ENCODE results near the gene MYO7A.

GRCh38 chr11:77206264-77207018 is 78.4 kb downstream of the MYO7A start:
- TF ChIP-seq, protein P1, sequence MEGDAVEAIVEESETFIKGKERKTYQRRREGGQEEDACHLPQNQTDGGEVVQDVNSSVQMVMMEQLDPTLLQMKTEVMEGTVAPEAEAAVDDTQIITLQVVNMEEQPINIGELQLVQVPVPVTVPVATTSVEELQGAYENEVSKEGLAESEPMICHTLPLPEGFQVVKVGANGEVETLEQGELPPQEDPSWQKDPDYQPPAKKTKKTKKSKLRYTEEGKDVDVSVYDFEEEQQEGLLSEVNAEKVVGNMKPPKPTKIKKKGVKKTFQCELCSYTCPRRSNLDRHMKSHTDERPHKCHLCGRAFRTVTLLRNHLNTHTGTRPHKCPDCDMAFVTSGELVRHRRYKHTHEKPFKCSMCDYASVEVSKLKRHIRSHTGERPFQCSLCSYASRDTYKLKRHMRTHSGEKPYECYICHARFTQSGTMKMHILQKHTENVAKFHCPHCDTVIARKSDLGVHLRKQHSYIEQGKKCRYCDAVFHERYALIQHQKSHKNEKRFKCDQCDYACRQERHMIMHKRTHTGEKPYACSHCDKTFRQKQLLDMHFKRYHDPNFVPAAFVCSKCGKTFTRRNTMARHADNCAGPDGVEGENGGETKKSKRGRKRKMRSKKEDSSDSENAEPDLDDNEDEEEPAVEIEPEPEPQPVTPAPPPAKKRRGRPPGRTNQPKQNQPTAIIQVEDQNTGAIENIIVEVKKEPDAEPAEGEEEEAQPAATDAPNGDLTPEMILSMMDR (conservative IDR thresholded peaks at IDR 0.05; ENCODE audit: low read length): no peak
- no peak for TF ChIP-seq EZH2phosphoT487 (IDR thresholded peaks at IDR 0.05; ENCODE audit: borderline replicate concordance)

Data from Loucy (cell line).